ENCODE results near the gene UBE2F.
"Not testable (repeated sequence)": the region's sequence is repeated elsewhere in the genome, so short reads cannot be mapped to it uniquely, and the experiment has no call there.

Gene UBE2F

GRCh38 chr2:237978058-237978712, 11.4 kb downstream of the UBE2F start:
- DNase-seq (ENCODE audit: low read depth in 3 of 3, low spot score in 1 of 3) = no peak

- DNase-seq (ENCODE audit: low read depth in 3 of 3, low spot score in 1 of 3) = no peak
Measured at GRCh38 chr2:237979331-237979730, 12.5 kb downstream of the UBE2F start.

GRCh38 chr2:237980087-237980486, 13.3 kb downstream of the UBE2F start:
- no peak for DNase-seq (ENCODE audit: low read depth in 3 of 3, low spot score in 1 of 3)

- no peak for DNase-seq (ENCODE audit: low read depth in 3 of 3, low spot score in 1 of 3)
Measured at GRCh38 chr2:237980751-237981150, 13.9 kb downstream of the UBE2F start.

GRCh38 chr2:237981621-237982020, 14.8 kb downstream of the UBE2F start:
- not testable (repeated sequence) for DNase-seq (ENCODE audit: low read depth in 3 of 3, low spot score in 1 of 3)

GRCh38 chr2:237982039-237982725, 15.4 kb downstream of the UBE2F start:
- DNase-seq (ENCODE audit: low read depth in 3 of 3, low spot score in 1 of 3) = no peak

- DNase-seq (ENCODE audit: low read depth in 3 of 3, low spot score in 1 of 3) = no peak
Measured at GRCh38 chr2:237983922-237984321, 17.1 kb downstream of the UBE2F start.

GRCh38 chr2:237987268-237987667, 20.5 kb downstream of the UBE2F start:
- DNase-seq (ENCODE audit: low read depth in 3 of 3, low spot score in 1 of 3) = no peak

- no peak for DNase-seq (ENCODE audit: low read depth in 3 of 3, low spot score in 1 of 3)
Measured at GRCh38 chr2:237993701-237994100, 26.9 kb downstream of the UBE2F start.

GRCh38 chr2:237995036-237995435, 28.2 kb downstream of the UBE2F start:
- no peak for DNase-seq (ENCODE audit: low read depth in 3 of 3, low spot score in 1 of 3)

GRCh38 chr2:237996021-237996593, 29.3 kb downstream of the UBE2F start:
- no peak for DNase-seq (ENCODE audit: low read depth in 3 of 3, low spot score in 1 of 3)

GRCh38 chr2:237997521-237997920, 30.7 kb downstream of the UBE2F start:
- no peak for DNase-seq (ENCODE audit: low read depth in 3 of 3, low spot score in 1 of 3)

- DNase-seq (ENCODE audit: low read depth in 3 of 3, low spot score in 1 of 3) = no peak
Measured at GRCh38 chr2:237998530-237998929, 31.7 kb downstream of the UBE2F start.

- DNase-seq (ENCODE audit: low read depth in 3 of 3, low spot score in 1 of 3) = no peak
Measured at GRCh38 chr2:238003234-238004031, 36.6 kb downstream of the UBE2F start.

GRCh38 chr2:238004077-238004830, 37.4 kb downstream of the UBE2F start:
- no peak for DNase-seq (ENCODE audit: low read depth in 3 of 3, low spot score in 1 of 3)

- no peak for DNase-seq (ENCODE audit: low read depth in 3 of 3, low spot score in 1 of 3)
Measured at GRCh38 chr2:238005528-238005927, 38.7 kb downstream of the UBE2F start.

- DNase-seq (ENCODE audit: low read depth in 3 of 3, low spot score in 1 of 3) = no peak
Measured at GRCh38 chr2:238006510-238006909, 39.7 kb downstream of the UBE2F start.

- no peak for DNase-seq (ENCODE audit: low read depth in 3 of 3, low spot score in 1 of 3)
Measured at GRCh38 chr2:238007924-238008323, 41.1 kb downstream of the UBE2F start.

GRCh38 chr2:238009563-238009962, 42.7 kb downstream of the UBE2F start:
- no peak for DNase-seq (ENCODE audit: low read depth in 3 of 3, low spot score in 1 of 3)

- DNase-seq (ENCODE audit: low read depth in 3 of 3, low spot score in 1 of 3) = no peak
Measured at GRCh38 chr2:238010572-238010971, 43.8 kb downstream of the UBE2F start.

- no peak for DNase-seq (ENCODE audit: low read depth in 3 of 3, low spot score in 1 of 3)
Measured at GRCh38 chr2:238013806-238014205, 47.0 kb downstream of the UBE2F start.

Data from stimulated activated CD4-positive, alpha-beta T cell treated with anti-CD3 and anti-CD28 coated beads, TNF-alpha, amount 100 ng/mL, for 1 hour (primary cell).